ENCODE data around the gene CLCN7. TPM values are rescaled to one million over a fixed set of nuclear protein-coding genes. Genes with fewer than 3 reads are reported as not detected.

Gene CLCN7
- total RNA-seq, 1 experiment from 2014 or later = 64.0 TPM

DNA sequence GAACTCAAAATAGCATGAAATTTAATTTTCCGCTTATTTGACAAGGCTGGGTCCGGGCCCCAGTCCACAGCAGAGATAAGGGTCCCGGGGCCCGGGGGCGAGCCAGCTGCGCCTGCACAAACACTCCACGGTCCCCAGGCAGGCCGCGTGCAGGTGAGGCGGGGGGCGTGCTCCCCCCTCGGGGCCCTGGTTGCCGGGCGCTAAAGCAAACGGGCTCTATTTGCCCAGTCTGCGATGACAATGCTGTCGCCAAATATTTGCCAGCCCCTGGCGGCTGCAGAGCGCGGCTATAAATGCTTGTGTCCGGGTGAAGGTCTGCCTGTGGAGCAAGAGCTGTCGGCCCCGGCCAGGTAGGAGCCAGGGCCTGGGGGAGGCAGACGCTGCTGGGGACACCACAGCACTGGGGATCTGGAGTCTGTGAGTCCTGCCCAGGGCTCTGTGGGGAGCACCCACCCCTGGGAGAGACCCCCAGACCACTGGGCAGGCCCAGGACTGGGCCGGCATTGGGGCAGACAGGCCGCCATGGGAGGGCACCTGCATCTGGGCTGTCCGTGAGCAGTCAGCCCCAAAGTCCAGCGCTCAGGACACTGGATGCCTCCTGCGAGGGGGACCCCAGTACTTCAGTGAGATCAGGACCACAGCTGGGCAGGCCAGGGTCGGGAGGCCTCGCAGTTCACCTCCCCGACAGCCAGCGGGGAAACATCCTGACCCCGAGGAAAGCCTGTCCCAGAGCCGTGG is 43.9 kb downstream of the CLCN7 start, which contains the start of gene PERCC1 (continued):
- TF ChIP-seq, protein P1, sequence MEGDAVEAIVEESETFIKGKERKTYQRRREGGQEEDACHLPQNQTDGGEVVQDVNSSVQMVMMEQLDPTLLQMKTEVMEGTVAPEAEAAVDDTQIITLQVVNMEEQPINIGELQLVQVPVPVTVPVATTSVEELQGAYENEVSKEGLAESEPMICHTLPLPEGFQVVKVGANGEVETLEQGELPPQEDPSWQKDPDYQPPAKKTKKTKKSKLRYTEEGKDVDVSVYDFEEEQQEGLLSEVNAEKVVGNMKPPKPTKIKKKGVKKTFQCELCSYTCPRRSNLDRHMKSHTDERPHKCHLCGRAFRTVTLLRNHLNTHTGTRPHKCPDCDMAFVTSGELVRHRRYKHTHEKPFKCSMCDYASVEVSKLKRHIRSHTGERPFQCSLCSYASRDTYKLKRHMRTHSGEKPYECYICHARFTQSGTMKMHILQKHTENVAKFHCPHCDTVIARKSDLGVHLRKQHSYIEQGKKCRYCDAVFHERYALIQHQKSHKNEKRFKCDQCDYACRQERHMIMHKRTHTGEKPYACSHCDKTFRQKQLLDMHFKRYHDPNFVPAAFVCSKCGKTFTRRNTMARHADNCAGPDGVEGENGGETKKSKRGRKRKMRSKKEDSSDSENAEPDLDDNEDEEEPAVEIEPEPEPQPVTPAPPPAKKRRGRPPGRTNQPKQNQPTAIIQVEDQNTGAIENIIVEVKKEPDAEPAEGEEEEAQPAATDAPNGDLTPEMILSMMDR (IDR thresholded peaks at IDR 0.05 in 2 of 3, conservative IDR thresholded peaks at IDR 0.05 in 1 of 3; ENCODE audit: borderline replicate concordance in 1 of 3, insufficient read depth in 1 of 3, low read depth in 2 of 3, low read length in 2 of 3) = no peak
- TF ChIP-seq YY1 (IDR thresholded peaks at IDR 0.05; ENCODE audit: extremely low read depth, insufficient replicate concordance, low read depth, low read length) (no peak), CEBPB (IDR thresholded peaks at IDR 0.05; ENCODE audit: low read depth) (no peak), SRF (IDR thresholded peaks at IDR 0.05; ENCODE audit: low read depth) (no peak), FOSL1 (IDR thresholded peaks at IDR 0.05; ENCODE audit: low read depth) (no peak), ZFX (IDR thresholded peaks at IDR 0.05) (no peak), CBX3 (IDR thresholded peaks at IDR 0.05; ENCODE audit: low read depth) (no peak), EGR1 (IDR thresholded peaks at IDR 0.05; ENCODE audit: low read depth) (no peak), SIN3A (IDR thresholded peaks at IDR 0.05; ENCODE audit: low read depth) (no peak)
- TF ChIP-seq, protein P2, sequence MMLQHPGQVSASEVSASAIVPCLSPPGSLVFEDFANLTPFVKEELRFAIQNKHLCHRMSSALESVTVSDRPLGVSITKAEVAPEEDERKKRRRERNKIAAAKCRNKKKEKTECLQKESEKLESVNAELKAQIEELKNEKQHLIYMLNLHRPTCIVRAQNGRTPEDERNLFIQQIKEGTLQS (IDR thresholded peaks at IDR 0.05) = no peak
- TF ChIP-seq, protein P3, sequence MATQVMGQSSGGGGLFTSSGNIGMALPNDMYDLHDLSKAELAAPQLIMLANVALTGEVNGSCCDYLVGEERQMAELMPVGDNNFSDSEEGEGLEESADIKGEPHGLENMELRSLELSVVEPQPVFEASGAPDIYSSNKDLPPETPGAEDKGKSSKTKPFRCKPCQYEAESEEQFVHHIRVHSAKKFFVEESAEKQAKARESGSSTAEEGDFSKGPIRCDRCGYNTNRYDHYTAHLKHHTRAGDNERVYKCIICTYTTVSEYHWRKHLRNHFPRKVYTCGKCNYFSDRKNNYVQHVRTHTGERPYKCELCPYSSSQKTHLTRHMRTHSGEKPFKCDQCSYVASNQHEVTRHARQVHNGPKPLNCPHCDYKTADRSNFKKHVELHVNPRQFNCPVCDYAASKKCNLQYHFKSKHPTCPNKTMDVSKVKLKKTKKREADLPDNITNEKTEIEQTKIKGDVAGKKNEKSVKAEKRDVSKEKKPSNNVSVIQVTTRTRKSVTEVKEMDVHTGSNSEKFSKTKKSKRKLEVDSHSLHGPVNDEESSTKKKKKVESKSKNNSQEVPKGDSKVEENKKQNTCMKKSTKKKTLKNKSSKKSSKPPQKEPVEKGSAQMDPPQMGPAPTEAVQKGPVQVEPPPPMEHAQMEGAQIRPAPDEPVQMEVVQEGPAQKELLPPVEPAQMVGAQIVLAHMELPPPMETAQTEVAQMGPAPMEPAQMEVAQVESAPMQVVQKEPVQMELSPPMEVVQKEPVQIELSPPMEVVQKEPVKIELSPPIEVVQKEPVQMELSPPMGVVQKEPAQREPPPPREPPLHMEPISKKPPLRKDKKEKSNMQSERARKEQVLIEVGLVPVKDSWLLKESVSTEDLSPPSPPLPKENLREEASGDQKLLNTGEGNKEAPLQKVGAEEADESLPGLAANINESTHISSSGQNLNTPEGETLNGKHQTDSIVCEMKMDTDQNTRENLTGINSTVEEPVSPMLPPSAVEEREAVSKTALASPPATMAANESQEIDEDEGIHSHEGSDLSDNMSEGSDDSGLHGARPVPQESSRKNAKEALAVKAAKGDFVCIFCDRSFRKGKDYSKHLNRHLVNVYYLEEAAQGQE (IDR thresholded peaks at IDR 0.05; ENCODE audit: low read depth) = no peak
